Fibroblast of lung (primary cell): Measurements from ENCODE around the gene UQCRHL. TPM values are rescaled to one million over a fixed set of nuclear protein-coding genes. Genes with fewer than 3 reads are reported as not detected.

Source experiments
- DNase-seq, 2 donors: peaks; one replicate each; pipeline versions ENCODE4 v3.0.0 to v3.0.0-alpha.2; 2010; ENCODE audit warnings: low read depth in 2 of 2
- H2AFZ ChIP-seq: 2 replicates; pipeline ENCODE4 v1.5.1; 2012; ENCODE audit warnings: low read length, control low read depth, inconsistent platforms
- H3K27ac ChIP-seq: 2 replicates; pipeline ENCODE4 v1.5.1; 2011; ENCODE audit warnings: low read length, control low read depth; ENCODE audit not compliant: insufficient read depth
- H3K27me3 ChIP-seq: 2 replicates; pipeline ENCODE4 v1.5.1; 2011; ENCODE audit warnings: mild to moderate bottlenecking, low read length; ENCODE audit not compliant: control insufficient read depth, insufficient read depth
- H3K36me3 ChIP-seq: 2 replicates; pipeline ENCODE4 v1.5.1; 2011; ENCODE audit warnings: low read length; ENCODE audit not compliant: control insufficient read depth, insufficient read depth
- H3K4me1 ChIP-seq: 2 replicates; pipeline ENCODE4 v1.5.1; 2011; ENCODE audit warnings: low read length; ENCODE audit not compliant: control insufficient read depth, insufficient read depth; ENCODE audit errors: extremely low read depth
- H3K4me2 ChIP-seq: 2 replicates; pipeline ENCODE4 v1.5.1; 2011; ENCODE audit warnings: low read length, control low read depth; ENCODE audit not compliant: insufficient read depth; ENCODE audit errors: extremely low read depth
- H3K4me3 ChIP-seq, 4 experiments: fragments of 200-600 bp in 1 of 4; sonication (generic) in 1 of 4; replicated peaks in 1 of 4; 2 replicates each; pipeline ENCODE4 v1.5.1; 2011 to 2016; ENCODE audit warnings: low read length in 4 of 4, low read depth in 3 of 4, mild to moderate bottlenecking in 3 of 4, control low read depth in 2 of 4, inconsistent platforms in 1 of 4, mixed read lengths in 1 of 4; ENCODE audit not compliant: insufficient read depth in 1 of 4; ENCODE audit errors: control extremely low read depth in 1 of 4
- H3K79me2 ChIP-seq: 2 replicates; pipeline ENCODE4 v1.5.1; 2012; ENCODE audit warnings: mild to moderate bottlenecking, low read length, inconsistent platforms; ENCODE audit not compliant: control insufficient read depth, insufficient read depth
- H3K9ac ChIP-seq: 2 replicates; pipeline ENCODE4 v1.5.1; 2011; ENCODE audit warnings: mild to moderate bottlenecking, low read length, control low read depth; ENCODE audit not compliant: insufficient read depth
- H3K9me3 ChIP-seq: 2 replicates; pipeline ENCODE4 v1.5.1; 2012; ENCODE audit warnings: low read depth, low read length; ENCODE audit not compliant: control insufficient read depth, insufficient read depth
- H4K20me1 ChIP-seq: 2 replicates; pipeline ENCODE4 v1.5.1; 2011; ENCODE audit warnings: low read length; ENCODE audit not compliant: control insufficient read depth, insufficient read depth; ENCODE audit errors: extremely low read depth
- EZH2 ChIP-seq: IDR thresholded peaks from 2 replicates; pipeline ENCODE4 v1.5.1; 2012; ENCODE audit warnings: low read length, control low read depth, mild to moderate bottlenecking; ENCODE audit errors: missing control alignments
- polyA plus RNA-seq, 2 donors: library from polyadenylated mRNA; depleted of rRNA in 1 of 2; stranded (reverse) in 1 of 2; unstranded in 1 of 2; fragments of >200 nt; gene quantifications; 2 replicates each; pipeline ENCODE4 v1.2.1, GENCODE V29; 2011 to 2012; ENCODE audit warnings: missing spikeins in 1 of 2
- total RNA-seq: library from RNA; depleted of rRNA; stranded (reverse); fragments of >200 nt; gene quantifications from 2 replicates; pipeline ENCODE4 v1.2.1, GENCODE V29; 2014
- TF ChIP-seq, protein P1 (sequence below), 2 donors: IDR thresholded peaks in 1 of 2; conservative IDR thresholded peaks in 1 of 2; 1 replicate in 1 of 2; 2 replicates in 1 of 2; pipeline ENCODE4 v1.5.1; 2011 to 2012; ENCODE audit warnings: low read length in 2 of 2, control low read depth in 1 of 2, inconsistent platforms in 1 of 2, low read depth in 1 of 2, mild to moderate bottlenecking in 1 of 2

UQCRHL gene
- total and polyA plus RNA-seq, 2 donors (not counting 1 experiment from before 2014, with no cell fraction given) = 1.3 to 7.8 TPM

DNA sequence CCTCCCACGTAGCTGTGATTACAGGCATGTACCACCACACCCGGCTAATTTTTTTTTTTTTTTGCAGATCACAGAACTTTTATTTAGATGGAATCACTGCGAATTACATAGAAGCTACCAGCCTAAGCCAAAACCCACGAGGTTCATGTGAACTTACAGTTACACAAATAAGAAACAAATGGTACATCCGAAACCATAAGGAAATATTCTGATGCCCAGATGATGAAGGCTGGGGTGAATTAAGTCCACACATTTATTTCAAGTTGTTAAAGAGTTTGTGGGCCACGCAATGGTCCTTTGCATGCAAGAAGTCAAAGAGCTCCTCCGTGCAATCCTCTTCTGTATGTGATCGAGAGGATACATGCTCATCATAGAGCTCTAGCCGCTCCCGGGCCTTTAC lies 328 bp downstream of the UQCRHL start:
- H3K4me3 ChIP-seq = no peak overlapping the region
- no peak for DNase-seq
- H3K79me2 ChIP-seq = no peaks in the 10 kb centered on the region
- no peaks in the 10 kb centered on the region for H4K20me1 ChIP-seq
- H3K9me3 ChIP-seq = no peaks in the 10 kb centered on the region
- no peaks in the 10 kb centered on the region for H3K27me3 ChIP-seq
- no peak for TF ChIP-seq EZH2
- TF ChIP-seq, protein P1, sequence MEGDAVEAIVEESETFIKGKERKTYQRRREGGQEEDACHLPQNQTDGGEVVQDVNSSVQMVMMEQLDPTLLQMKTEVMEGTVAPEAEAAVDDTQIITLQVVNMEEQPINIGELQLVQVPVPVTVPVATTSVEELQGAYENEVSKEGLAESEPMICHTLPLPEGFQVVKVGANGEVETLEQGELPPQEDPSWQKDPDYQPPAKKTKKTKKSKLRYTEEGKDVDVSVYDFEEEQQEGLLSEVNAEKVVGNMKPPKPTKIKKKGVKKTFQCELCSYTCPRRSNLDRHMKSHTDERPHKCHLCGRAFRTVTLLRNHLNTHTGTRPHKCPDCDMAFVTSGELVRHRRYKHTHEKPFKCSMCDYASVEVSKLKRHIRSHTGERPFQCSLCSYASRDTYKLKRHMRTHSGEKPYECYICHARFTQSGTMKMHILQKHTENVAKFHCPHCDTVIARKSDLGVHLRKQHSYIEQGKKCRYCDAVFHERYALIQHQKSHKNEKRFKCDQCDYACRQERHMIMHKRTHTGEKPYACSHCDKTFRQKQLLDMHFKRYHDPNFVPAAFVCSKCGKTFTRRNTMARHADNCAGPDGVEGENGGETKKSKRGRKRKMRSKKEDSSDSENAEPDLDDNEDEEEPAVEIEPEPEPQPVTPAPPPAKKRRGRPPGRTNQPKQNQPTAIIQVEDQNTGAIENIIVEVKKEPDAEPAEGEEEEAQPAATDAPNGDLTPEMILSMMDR (conservative IDR thresholded peaks at IDR 0.05 in 1 of 2, IDR thresholded peaks at IDR 0.05 in 1 of 2; ENCODE audit: low read depth in 1 of 2, low read length in 2 of 2) = no peak
- no peak overlapping the region for H3K4me2 ChIP-seq
- H3K36me3 ChIP-seq = no peaks in the 10 kb centered on the region
- H3K9ac ChIP-seq = no peak overlapping the region
- H2AFZ ChIP-seq = no peak overlapping the region
- H3K4me1 ChIP-seq = no peaks in the 10 kb centered on the region
- no peak overlapping the region for H3K27ac ChIP-seq

DNA sequence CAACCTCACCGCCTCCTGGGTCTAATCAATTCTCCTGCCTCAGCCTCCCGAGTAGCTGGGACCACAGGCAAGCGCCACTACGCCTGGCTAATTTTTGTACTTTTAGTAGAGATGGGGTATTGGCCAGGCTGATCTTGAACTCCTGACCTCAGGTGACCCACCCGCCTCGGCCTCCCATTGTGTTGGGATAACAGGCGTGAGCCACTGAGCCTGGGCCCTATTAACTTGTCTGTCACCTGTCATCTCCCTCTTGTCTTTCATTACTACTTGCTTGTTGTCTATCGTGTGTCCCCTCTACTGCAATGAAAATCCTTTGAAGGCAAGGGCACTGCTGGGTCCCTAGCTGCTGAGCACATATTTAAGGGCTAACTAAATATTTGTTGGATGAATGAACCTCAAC lies 3.4 kb downstream of the UQCRHL start:
- TF ChIP-seq EZH2 = no peak
- TF ChIP-seq, protein P1 (conservative IDR thresholded peaks at IDR 0.05 in 1 of 2, IDR thresholded peaks at IDR 0.05 in 1 of 2; ENCODE audit: low read depth in 1 of 2, low read length in 2 of 2) = no peak
- Histone ChIP-seq H3K4me1 (peaks cover 20% of the 10 kb centered on the region), H3K9me3 (no peaks in the 10 kb centered on the region), H3K9ac (no peak overlapping the region), H3K4me3 (no peak overlapping the region), H3K36me3 (no peaks in the 10 kb centered on the region), H3K4me2 (no peak overlapping the region), H2AFZ (no peak overlapping the region), H3K79me2 (no peaks in the 10 kb centered on the region), H3K27ac (no peak overlapping the region), H4K20me1 (no peaks in the 10 kb centered on the region), H3K27me3 (no peaks in the 10 kb centered on the region)
- no peak for DNase-seq

GRCh38 chr1:15803380-15803779 lies 4.1 kb downstream of the UQCRHL start:
- Histone ChIP-seq H3K27ac (no peak overlapping the region), H3K27me3 (no peaks in the 10 kb centered on the region), H3K4me1 (peaks cover 21% of the 10 kb centered on the region), H3K4me3 (no peak overlapping the region), H3K9ac (no peak overlapping the region), H4K20me1 (no peaks in the 10 kb centered on the region), H3K79me2 (no peaks in the 10 kb centered on the region), H3K9me3 (no peaks in the 10 kb centered on the region), H3K4me2 (no peak overlapping the region), H3K36me3 (no peaks in the 10 kb centered on the region), H2AFZ (no peak overlapping the region)
- TF ChIP-seq, protein P1 (conservative IDR thresholded peaks at IDR 0.05 in 1 of 2, IDR thresholded peaks at IDR 0.05 in 1 of 2; ENCODE audit: low read depth in 1 of 2, low read length in 2 of 2) = peak; percentile 18 to 46
- no peak for TF ChIP-seq EZH2
- peak in 1 of 2 donors; percentile 53 for DNase-seq
